PC-3 (cell line): Measurements from ENCODE around the gene LHX1. TPM values are rescaled to one million over a fixed set of nuclear protein-coding genes. Genes with fewer than 3 reads are reported as not detected.

Experiments
- ATAC-seq: fragments of 200-7000 bp; cut with Tn5 transposase; 2 replicates; pipeline ENCODE4 v1.9.1; 2020; ENCODE audit warnings: mild to moderate bottlenecking, moderate library complexity
- BruUV-seq: library from RNA; stranded (reverse); fragments of 400-500 nt; replicated peaks from 2 replicates; lab custom pipeline; 2021; lab: Mats Ljungman, UMichigan
- CTCF ChIA-PET: fragments of 300-600 bp; sonication (Branson Sonifier 250); formaldehyde crosslinking; loops from one replicate; lab custom pipeline; 2022; ENCODE audit warnings: antibody characterized with exemption; lab: Charles Lee
- POLR2A ChIA-PET: fragments of 300-600 bp; sonication (Branson Sonifier 250); formaldehyde crosslinking; loops from one replicate; lab custom pipeline; 2022; ENCODE audit warnings: antibody characterized with exemption; ENCODE audit not compliant: unreplicated experiment; lab: Charles Lee
- DNase-seq: peaks from one replicate; pipeline ENCODE4 v3.0.0-alpha.2; 2015
- H2AFZ ChIP-seq: fragments of 300-600 bp; sonication (generic); 2 replicates; pipeline ENCODE4 v1.6.0; 2016; ENCODE audit warnings: antibody characterized with exemption, low read length
- H3F3A ChIP-seq: fragments of 300-600 bp; sonication (generic); one replicate; pipeline ENCODE4 v1.6.0; 2017; ENCODE audit warnings: antibody characterized with exemption, low read length, control low read depth, mild to moderate bottlenecking; ENCODE audit not compliant: unreplicated experiment
- H3K27ac ChIP-seq: fragments of 300-600 bp; sonication (generic); 2 replicates; pipeline ENCODE4 v1.5.1; 2016; ENCODE audit warnings: mild to moderate bottlenecking, low read length
- H3K27me3 ChIP-seq: fragments of 300-600 bp; sonication (generic); 2 replicates; pipeline ENCODE4 v1.6.1; 2016; ENCODE audit warnings: low read length, mixed read lengths
- H3K36me3 ChIP-seq: fragments of 300-600 bp; sonication (generic); 2 replicates; pipeline ENCODE4 v1.6.1; 2016; ENCODE audit warnings: low read depth, mixed run types, low read length, mixed read lengths
- H3K4me1 ChIP-seq: fragments of 300-600 bp; sonication (generic); 2 replicates; pipeline ENCODE4 v1.5.1; 2016; ENCODE audit warnings: low read length; ENCODE audit not compliant: insufficient read depth
- H3K4me2 ChIP-seq: fragments of 300-600 bp; sonication (generic); 2 replicates; pipeline ENCODE4 v1.6.0; 2016; ENCODE audit warnings: low read length
- H3K4me3 ChIP-seq: fragments of 300-600 bp; sonication (generic); 2 replicates; pipeline ENCODE4 v1.5.1; 2016; ENCODE audit warnings: mild to moderate bottlenecking, low read length, mixed read lengths
- H3K79me2 ChIP-seq: fragments of 300-600 bp; sonication (generic); 2 replicates; pipeline ENCODE4 v1.6.1; 2017; ENCODE audit warnings: low read length, mixed read lengths
- H3K9ac ChIP-seq: fragments of 300-600 bp; sonication (generic); 2 replicates; pipeline ENCODE4 v1.6.0; 2016; ENCODE audit warnings: mild to moderate bottlenecking, low read length
- H3K9me2 ChIP-seq: fragments of 300-600 bp; sonication (generic); replicated peaks from 2 replicates; pipeline ENCODE4 v1.6.1; 2016; ENCODE audit warnings: mixed run types, low read length, mixed read lengths
- H3K9me3 ChIP-seq: fragments of 300-600 bp; sonication (generic); 2 replicates; pipeline ENCODE4 v1.6.1; 2016; ENCODE audit warnings: low read length, mixed read lengths
- H4K20me1 ChIP-seq: fragments of 300-600 bp; sonication (generic); 2 replicates; pipeline ENCODE4 v1.6.1; 2016; ENCODE audit warnings: low read length, mixed read lengths
- EZH2 ChIP-seq: fragments of 300-600 bp; sonication (generic); IDR thresholded peaks from one replicate; pipeline ENCODE4 v1.6.1; 2017; ENCODE audit warnings: antibody characterized with exemption, mild to moderate bottlenecking, low read length; ENCODE audit not compliant: unreplicated experiment
- EZH2phosphoT487 ChIP-seq: fragments of 300-600 bp; sonication (generic); IDR thresholded peaks from 2 replicates; pipeline ENCODE4 v1.6.1; 2018; ENCODE audit warnings: mild to moderate bottlenecking, antibody characterized with exemption, low read length, borderline replicate concordance
- intact Hi-C: fragments of 100-400 bp; cut with micrococcal nuclease; formaldehyde crosslinking; loops from 2 replicates; pipeline ENCODE4 v1.9.0; 2023
- total RNA-seq: library from RNA; depleted of rRNA; stranded (reverse); fragments of >200 nt; gene quantifications from 2 replicates; pipeline ENCODE4 v1.2.3, GENCODE V29; 2014
- TF ChIP-seq, protein P1 (sequence below): fragments of 300-600 bp; sonication (generic); conservative IDR thresholded peaks from 2 replicates; pipeline ENCODE4 v1.5.1; 2017; ENCODE audit warnings: antibody characterized with exemption, low read depth, mild to moderate bottlenecking, low read length

The LHX1 gene
- total RNA-seq, 1 experiment from 2014 or later: not detected

DNA sequence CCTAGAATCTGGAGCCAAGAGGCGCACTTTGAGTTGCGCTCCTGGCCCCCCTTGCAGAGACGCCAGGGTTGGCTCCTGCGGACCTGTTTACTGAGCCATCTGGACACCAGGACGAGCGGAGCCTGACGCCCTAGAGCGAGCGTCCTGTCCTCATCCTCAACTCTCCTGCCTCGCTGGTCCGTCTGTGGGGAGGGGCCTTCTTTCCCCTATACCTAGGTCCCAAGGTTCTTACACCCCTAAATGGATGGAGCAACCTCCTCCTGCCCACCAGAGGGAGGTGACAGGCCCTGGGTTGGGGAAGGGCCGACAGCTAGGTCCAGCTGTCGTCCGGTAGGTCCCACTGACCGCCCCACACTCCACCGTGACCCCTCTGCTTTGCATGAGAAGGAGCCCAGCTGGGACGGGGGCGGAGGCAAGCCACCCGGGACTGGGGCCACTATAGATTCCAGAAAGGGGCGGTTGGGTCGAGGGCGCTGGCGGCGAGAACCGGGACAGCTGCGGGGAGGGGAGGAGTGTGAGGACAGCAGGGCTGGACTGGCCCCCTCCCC lies 3.1 kb upstream of the LHX1 start:
- DNase-seq: no peak
- TF ChIP-seq, protein P1, sequence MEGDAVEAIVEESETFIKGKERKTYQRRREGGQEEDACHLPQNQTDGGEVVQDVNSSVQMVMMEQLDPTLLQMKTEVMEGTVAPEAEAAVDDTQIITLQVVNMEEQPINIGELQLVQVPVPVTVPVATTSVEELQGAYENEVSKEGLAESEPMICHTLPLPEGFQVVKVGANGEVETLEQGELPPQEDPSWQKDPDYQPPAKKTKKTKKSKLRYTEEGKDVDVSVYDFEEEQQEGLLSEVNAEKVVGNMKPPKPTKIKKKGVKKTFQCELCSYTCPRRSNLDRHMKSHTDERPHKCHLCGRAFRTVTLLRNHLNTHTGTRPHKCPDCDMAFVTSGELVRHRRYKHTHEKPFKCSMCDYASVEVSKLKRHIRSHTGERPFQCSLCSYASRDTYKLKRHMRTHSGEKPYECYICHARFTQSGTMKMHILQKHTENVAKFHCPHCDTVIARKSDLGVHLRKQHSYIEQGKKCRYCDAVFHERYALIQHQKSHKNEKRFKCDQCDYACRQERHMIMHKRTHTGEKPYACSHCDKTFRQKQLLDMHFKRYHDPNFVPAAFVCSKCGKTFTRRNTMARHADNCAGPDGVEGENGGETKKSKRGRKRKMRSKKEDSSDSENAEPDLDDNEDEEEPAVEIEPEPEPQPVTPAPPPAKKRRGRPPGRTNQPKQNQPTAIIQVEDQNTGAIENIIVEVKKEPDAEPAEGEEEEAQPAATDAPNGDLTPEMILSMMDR: no peak
- TF ChIP-seq EZH2phosphoT487 (no peak), EZH2 (no peak)
- H3K4me2 ChIP-seq: peak overlapping the region; percentile 74; the same call in 1 of the 2 replicates
- ATAC-seq: no peak
- intact Hi-C loops: no loop called here
- H4K20me1 ChIP-seq: no peaks in the 10 kb centered on the region
- CTCF ChIA-PET: no interaction called here
- H3K79me2 ChIP-seq: no peaks in the 10 kb centered on the region
- no peaks in the 10 kb centered on the region for H3K36me3 ChIP-seq
- peaks cover 4% of the 10 kb centered on the region; the same call in 1 of the 2 replicates for H3K4me1 ChIP-seq
- no peak overlapping the region for H2AFZ ChIP-seq
- no peak overlapping the region for H3K27ac ChIP-seq
- peak overlapping the region; percentile 53; the same call in 1 of the 2 replicates for H3K4me3 ChIP-seq
- no peaks in the 10 kb centered on the region for H3K9me3 ChIP-seq
- POLR2A ChIA-PET: no interaction called here
- H3K9ac ChIP-seq: no peak overlapping the region
- H3F3A ChIP-seq: no peaks in the 10 kb centered on the region
- no peaks in the 10 kb centered on the region for H3K9me2 ChIP-seq
- no TSS peak for BruUV-seq
- peaks cover 92% of the 10 kb centered on the region for H3K27me3 ChIP-seq

DNA sequence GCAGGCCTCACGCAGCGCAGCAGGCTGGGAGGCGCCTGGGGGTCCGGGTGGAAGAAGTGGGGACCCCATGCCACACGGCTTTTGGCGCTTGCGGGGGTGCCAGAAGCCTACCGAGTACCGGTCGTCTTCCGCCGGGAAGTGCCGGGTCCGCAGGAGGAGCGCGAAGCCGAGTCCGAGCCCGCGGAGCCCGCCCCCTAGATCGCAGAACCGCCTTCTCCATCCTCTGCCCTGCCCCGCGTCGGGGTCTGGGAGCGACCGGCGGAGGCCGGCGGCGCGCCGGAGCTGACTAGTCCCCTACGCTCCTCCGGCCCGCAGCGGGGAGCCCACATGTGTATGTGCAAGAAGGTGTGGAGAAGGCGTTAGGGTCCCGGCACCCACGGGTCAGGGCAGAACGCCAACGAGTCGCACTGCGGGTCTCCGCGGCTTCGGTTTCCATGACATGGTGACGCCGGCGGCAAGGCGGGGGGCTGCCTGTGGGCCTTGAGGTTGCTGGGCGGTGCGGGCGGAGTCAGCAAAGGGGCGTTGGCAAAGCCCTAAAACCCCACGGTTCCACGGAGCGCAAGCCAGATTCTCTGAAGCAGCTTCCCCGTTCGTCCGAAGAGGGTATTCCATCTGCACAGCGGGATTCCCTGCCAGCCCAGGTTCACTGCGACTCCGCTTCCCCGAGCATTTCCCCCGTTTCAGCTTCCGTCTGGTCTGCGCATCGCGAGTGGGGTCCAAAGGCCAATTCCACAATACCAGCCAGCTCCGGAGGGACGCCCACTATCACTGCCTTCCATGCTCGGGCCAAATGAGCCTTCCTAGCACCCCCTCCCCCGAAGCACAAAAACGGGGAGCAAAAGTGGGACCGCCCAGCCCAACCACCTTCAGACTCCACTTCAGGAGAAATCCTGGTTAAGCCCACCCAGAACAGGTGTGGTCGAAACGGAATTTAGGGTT lies 2.3 kb upstream of the LHX1 start:
- Histone ChIP-seq H3K9ac (no peak overlapping the region), H2AFZ (peak overlapping the region; percentile 34; the same call in 1 of the 2 replicates), H3K9me2 (no peaks in the 10 kb centered on the region), H4K20me1 (no peaks in the 10 kb centered on the region), H3K4me3 (peak overlapping the region; percentile 53), H3F3A (no peaks in the 10 kb centered on the region), H3K4me2 (peak overlapping the region; percentile 74), H3K9me3 (no peaks in the 10 kb centered on the region), H3K4me1 (peaks cover 4% of the 10 kb centered on the region; the same call in 1 of the 2 replicates), H3K27me3 (peaks cover 98% of the 10 kb centered on the region), H3K36me3 (no peaks in the 10 kb centered on the region), H3K79me2 (no peaks in the 10 kb centered on the region), H3K27ac (no peak overlapping the region)
- no TSS peak for BruUV-seq
- intact Hi-C loops: no loop called here
- ChIA-PET CTCF (no interaction called here), POLR2A (no interaction called here)
- TF ChIP-seq EZH2phosphoT487: peak; percentile 51; the same call in 1 of the 2 replicates
- TF ChIP-seq, protein P1: no peak
- DNase-seq (no peak), ATAC-seq (peak; percentile 38; the same call in 1 of the 2 replicates)
